Activated CD8-positive, alpha-beta memory T cell treated with anti-CD3 and anti-CD28 coated beads, Interleukin-2, amount 50 U/mL, for 24 hours (primary cell): ENCODE data around the gene ASTN2.

Experiments
- DNase-seq: peaks from one replicate; pipeline ENCODE4 v3.0.0-alpha.2; 2020; ENCODE audit errors: extremely low read depth

Gene ASTN2

DNA sequence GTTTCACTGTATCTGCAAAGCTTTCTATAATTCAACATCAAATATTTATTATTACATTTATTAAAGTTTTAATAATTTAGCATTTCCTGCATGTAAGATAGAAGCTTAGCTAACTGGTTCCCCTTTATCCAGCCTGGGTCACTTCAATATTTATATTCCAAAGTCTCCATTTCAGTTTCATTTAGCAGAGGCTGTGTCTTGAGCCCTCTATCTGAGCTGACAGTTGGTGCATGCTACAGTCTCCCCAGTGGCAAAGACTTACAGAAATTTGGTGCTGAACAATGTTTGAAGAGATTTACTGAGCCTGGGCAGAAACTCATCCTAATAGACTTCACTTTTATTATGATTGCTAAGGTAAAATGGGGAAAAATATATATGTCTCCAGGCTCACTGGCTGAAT, 448.7 kb downstream of the ASTN2 start:
- no peak for DNase-seq

DNA sequence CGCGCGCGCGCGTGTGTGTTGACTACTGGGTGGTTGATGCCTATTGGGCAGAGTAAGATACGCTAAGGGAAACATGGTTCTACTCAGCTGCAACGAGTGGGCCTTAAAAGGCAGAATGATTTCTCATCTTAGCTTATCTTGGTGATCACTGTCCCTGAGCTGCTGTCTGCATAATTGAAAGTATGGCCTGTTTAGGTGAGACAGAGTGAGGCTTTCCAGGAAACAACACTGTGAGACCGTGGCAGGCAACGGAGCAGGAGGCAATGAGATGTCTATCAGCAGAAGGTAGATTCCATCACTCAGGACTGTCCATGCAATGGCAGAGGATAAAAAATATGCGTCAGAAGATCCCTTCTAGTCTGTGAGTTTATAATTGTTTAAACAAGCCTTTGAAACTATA, 450.6 kb downstream of the ASTN2 start:
- DNase-seq, result no peak

DNA sequence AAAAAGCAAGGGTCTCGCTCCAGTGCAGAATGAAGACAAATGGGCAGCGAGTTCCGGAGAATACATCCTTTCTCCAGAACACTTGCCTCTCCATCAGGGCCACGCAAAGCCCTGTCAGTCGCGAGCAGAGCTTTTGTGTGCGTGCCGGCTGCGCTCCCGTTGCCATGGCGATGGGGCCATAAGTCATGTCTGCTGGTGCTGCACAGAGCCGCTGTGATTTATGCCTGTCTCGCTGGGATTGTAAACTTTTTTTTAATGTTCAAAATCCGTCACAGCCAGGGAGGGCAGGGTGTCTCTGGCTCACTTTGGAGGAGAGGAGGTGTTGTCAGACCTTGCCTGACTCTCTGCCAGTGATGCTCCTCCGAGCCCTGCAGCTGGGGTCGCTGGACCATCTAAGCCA, 455.0 kb downstream of the ASTN2 start:
- no peak for DNase-seq

DNA sequence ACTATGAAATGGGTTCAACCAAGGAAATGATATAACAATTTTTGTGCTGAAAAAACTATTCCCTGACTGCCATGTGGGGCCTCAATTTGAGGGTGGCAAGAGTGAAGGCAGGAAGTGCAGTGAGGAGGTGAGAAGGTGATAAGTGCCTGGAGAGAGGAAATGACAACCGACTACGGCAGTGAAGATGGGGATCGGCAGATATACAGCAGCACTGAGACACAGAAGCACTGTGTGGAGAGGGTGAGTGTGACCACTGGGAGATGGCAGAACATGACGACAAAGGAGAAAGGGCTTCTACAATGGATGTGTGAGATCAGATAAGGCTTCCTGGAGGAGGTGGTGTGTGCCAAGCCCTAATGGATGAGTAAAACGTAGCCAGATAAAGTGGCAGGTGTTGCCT, 456.0 kb downstream of the ASTN2 start:
- no peak for DNase-seq

DNA sequence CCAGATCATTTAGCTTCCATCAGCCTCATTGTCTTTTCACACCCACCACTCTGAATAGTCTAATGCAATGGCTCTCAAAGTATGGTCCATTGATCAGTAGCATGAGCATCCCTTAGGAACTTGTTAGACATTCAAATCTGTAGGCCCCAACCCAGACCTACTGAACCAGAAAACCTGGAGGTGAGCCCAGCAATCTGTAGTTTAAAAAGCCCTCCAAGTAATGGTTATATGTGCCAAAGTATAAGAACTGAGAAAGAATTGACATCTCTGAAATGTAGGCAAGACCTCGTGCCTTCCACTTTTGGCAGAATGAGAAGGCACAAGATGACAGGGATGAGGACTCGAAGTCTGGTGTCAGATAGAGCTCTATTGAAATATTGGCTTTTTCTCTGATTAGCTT, 460.1 kb downstream of the ASTN2 start:
- no peak for DNase-seq

DNA sequence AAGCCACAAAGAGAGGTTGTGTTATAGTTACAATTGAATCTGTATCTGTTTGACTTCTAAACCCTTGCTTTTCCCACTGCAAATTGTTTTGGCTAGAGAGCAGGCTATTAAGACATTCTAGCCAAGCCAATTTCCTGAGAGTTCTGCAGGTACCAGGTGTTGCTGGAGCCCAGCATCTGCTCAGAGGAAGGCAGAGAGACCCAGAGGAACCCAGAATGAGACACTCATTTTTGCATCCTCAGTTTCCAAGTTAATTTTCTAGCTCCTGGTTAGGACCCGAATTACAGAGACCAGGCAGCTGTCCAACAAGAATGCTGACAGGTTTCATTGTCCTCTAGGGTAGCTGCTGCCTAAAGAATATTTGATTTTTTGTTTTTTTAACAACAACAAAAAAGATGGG, 461.6 kb downstream of the ASTN2 start:
- no peak for DNase-seq

DNA sequence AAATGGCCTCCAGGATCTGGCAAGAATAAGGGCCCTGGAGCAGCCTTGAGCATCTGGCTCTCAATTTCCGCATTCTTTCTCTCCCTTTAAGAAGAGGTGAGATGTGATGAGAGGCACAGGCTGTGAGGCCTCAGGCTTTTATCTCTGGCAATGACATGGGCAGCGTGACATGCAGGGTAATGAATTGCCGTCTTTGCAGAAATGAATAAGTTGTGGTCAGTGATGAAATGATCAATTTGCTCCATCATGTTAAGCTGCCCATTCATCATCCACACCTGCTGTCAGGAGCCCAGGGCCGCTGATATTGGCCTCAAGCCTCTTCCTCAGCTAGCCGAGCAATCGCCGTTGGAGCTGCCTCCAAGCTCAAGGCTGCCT, 462.4 kb downstream of the ASTN2 start:
- DNase-seq, result no peak

DNA sequence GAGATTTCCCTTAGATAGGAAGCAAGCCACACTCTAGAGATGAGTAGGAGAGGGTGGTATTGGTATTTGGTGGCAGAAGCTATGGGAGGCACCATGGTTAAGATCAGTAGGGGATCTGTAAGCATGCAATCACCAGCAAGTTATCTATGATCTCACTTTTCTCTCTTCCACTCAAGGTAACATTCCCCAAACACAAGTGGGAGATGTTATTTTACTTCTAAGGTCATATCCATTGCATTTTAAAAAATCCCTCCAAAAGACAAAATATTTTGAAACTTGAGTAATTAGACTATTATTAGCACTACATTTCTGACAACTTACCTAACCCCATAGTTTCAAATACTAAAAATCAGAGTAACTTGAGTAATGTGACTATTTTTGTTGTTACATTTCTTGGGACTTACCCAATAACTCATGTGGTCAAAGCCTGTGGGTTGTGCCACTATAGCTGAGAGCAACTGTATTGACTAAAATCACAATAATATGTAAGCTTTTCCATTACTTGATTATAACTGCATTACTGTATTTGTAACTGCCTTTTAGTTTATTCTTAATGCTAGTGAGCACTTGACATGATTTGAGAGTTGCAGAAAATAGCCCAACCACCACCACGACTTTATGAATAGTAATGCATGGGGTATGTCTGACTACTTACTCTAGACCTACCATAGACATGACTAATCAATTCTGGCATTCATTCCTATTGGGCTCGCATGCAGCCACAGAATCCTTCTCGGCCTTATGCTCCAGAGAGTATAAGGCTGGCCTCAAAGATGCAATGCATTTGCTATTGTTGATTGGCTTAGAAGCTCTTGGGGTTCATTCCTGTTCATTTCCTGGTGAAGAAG, 463.0 kb downstream of the ASTN2 start:
- no peak for DNase-seq

DNA sequence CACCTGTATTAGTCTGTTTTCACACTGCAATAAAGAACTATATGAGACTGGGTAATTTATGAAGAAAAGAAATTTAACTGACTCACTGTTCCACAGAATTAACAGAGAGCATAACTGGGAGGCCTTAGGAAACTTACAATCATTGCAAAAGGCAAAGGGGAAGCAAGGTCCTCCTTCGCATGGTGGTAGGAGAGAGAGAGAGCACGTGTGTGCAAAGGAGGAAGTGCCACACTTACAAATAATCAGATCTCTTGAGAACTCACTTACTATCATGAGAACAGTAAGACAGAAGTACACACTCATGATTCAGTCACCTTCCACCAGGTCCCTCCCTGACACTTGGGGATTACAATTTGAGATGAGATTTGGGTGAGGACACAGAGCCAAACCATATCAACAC, 469.0 kb downstream of the ASTN2 start:
- DNase-seq, result no peak

DNA sequence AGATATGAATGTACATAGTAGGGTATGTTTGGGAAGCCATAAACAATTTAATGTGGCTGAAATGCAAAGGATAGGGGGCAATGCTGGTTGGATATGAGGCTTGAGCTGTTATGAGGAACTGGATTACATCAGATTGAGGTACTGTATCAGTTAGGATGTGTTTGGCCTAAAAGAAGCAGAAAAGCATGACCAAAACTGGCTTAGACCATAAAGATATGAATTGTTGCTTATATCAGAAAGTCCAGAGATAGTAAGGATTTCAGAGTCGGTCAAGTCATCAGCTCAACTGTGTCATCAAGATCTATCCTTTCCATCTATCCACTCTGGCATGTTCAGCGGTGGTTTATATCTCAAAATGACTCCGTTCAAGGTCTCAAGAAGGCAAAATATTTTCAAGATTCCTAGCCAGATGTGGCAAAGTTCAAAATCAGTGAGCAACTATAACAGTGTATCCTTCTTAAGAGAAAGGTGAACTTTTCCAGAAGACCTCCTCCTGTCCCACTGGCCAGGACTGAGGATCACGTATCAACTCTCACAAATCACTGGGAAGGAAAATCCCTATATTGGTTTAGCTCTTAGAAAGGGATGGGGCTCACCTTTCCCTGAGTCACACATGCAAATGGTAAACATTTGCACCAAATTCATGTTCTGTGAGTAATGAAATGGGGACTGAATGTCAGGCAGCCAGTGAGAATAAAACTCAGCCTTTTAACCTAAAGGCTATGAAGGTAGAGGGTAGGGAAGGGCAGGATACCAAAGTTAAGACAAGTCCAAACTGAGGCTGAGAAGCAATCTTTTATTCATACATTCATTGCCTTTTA, 469.9 kb downstream of the ASTN2 start:
- DNase-seq, result no peak

DNA sequence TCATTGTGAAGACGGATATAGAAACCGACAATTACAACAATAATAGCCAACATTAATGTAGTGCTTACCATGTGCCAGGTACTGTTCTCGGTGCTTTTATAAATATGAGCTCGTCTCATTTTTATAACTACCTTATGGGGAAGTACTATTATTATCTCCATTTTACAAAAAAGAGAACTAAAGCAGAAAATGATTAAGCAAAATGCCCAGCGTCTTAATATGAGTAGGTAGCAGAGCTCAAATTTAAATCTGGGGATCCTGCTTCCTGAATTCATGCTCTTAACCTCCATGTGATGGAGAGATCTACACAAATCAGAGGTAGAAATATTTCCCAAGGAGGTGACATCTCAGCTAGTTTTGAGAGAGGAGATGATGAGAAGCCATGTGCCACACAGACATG, 470.9 kb downstream of the ASTN2 start:
- DNase-seq, result no peak

DNA sequence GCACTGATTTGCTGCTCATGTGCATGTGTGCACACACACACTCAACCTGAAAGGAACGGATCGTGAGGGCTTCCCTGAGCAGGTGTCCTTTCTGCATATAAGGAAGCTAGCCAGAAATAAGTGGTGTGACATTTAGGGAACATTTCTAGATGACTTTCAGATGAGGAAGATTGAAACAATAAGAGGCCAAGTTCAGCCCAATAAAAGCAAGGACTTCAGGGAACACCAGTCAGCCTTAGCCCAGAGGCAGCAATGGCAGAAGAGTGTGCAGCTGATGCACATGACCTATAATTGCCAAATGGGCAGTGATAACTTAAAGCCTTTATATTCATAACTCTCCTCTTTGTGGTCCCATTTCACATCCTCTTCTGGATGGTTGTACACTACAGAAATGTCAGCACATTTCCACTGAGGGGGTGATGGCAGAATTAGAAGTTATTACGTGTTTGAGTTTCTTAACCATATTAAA, 472.2 kb downstream of the ASTN2 start:
- DNase-seq, result no peak

DNA sequence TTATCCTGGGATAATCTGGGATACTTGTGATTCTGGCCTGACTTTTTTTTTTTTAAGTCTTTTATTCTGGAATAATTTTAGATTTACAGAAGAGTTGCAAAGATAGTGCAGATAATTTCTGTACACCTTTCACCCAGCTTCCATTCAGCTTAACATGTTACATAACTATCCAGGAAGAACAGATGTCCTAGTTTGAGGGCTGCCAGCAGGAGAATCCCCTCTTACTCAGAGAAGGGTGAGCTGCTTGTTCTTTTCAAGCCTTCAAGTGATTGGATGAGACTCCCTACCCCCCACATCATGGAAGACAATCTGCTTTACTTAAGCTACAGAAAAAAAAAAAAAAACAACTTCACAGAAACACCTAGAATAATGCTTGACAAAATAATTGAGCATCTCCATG, 473.6 kb downstream of the ASTN2 start:
- DNase-seq, result no peak

DNA sequence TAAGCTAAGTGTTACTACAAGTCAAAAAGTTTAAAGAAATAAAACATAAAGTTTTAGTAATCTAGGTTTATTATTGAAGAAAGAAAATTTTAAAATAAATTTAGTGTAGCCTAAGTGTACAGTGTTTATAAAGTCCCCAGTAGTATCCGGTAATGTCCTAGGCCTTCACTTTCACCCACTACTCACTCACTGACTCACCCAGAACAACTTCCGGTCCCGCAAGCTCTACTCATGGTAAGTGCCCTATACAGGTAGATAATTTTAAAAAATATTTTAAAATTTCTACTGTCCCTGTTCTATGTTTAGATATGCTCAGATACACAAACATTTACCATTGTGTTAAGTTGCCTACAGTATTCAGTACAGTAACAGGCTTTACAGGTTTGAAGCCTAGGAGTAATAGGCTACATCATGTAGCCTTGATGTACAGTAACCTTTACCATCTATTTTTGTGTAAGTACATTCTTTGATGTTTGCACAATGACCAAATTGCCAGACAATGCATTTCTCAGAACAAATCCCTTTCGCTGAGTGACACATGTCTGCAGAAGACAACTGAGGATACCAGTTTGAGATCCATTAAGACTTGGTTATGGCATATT, 474.1 kb downstream of the ASTN2 start:
- DNase-seq, result no peak

DNA sequence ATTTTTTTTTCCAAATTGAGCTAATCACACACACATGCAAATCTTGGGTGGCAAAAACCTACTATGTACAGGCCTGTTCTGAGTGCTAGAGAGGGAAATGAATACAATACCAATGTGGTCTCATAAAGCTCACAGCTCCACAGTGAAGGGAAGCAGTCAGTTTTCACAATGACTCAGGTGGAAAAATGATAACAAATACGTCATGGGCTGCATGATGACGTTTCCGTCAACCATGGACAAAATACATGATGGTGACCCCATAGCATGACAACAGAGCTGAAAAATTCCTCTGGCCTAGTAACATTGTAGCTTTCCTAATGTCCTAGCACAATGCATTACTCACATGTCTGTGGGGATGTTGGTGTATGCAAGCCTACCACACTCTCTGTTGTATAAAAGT, 475.2 kb downstream of the ASTN2 start:
- DNase-seq, result no peak

DNA sequence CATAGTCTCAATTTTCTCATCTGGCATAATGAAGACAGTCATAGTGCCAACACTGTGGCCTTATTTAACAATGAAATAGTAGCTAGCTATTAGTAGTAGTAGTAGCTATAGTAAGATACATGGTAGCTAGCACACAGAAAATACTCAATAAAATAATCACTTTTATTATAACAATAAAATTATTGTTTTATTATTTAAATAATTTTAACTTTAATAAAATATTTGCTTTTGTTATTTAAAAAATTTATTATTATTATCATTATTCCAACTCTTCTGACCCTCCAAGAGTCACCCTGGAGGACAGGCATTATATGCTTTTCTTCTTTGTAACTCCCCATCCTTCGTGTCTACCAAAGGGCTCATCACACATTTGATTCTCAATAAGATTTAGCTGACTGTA, 475.7 kb downstream of the ASTN2 start:
- DNase-seq, result no peak

DNA sequence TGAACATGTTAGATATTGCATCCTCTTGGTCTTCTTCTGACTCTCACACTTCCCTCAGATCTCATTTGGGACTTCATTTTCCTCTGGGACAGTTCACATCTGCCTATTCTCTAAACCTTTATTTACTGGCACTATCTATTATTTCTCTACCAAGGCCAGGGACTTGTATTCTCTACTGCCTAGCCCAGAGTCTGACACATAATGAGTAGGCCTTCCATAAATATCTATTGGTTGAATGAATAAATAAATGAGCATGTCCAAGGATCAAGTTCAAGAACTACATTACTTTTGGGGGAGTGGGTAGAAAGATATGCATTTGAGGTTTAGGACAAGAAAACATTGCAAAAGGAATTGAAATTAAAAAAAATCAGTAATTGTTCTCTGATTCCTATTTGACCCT, 477.5 kb downstream of the ASTN2 start:
- no peak for DNase-seq

DNA sequence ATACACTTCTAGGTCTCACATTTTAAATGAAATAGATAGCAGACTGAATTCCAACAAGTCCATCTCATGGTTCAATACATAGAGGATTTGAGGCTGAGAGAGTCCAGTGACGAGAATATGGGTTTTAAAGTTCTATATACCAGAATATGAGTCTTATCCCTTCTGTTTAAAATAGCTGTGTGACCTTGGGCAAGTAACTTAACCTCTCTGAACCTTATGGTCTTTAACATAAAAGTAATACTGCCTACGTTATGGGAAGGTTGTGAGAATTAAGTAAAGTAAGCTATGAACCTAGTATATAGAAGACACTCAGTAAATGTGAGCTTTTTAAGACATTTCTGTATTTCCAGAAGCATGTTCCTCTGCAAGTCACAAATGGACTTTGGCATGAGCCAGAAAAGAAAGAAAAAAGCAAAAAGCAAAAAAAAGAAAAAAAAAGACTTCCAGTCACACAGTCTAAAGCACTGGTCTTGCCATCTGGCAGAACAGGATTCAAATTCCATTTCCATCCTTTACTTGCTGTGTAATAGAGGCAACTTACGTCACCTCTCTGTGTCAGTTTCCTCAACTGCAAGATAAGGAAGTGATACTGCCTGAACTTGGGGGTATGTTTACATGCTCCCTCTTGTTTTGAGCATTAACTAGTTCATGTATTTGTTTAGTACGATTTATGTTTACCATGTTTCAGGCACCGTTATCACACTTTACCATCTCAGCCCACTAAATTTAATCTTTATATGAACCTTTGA, 479.5 kb downstream of the ASTN2 start:
- DNase-seq, result no peak

DNA sequence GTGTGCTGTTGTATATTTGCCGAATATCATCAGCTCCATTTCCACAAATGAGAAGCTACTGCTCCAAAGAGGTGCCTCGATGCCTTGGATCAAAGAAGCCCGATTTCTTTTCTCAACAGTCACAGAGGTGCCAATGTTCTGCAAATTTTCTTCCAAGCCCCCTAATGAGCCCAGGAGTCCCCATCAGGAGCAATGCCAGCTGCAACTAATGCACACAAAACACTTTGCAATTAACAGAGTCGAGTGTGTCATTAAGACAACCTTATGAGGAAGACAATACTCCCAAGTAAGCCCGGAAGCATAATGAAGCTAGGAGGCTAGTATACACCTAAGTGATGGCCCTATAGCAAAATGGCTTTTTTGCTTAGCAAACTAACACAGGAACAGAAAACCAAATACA, 480.7 kb downstream of the ASTN2 start:
- DNase-seq, result no peak

DNA sequence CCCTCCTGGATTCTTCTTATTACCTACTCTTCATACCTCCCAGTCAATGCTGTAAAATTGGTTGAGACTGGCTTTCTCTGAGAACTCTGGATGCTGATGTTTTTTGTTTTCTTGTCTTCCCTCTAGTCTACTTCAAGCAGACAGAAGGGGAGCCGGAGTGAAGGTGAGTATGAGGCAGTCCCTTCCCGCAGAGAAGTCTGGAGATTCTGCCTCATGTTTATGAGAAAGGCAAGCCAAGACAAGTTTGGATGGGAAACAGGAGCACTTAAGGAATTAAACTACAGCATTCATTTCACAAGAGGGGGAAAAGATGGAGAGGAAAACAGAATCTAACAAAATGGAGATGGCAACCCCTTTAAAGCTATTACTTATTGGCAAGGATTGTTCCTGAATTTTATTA, 481.6 kb downstream of the ASTN2 start:
- DNase-seq, result no peak

DNA sequence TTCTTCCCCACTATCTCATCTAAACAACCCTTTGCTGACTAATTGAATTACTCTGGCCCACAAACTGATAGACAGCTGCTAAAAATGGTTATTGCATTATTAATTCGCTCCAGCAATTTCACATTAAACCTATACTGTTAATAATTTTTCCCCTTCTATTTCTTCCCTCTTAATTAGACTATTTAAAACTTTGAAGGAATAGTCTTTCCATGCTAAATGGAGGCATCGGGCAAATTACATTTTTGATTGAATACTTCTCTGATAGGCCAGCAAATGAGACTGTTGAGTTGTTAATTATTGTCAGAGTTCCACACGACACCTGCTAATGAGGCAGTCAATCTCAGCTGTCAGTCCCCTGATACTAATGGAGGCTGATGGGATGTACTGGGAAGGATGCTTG, 485.2 kb downstream of the ASTN2 start:
- no peak for DNase-seq

DNA sequence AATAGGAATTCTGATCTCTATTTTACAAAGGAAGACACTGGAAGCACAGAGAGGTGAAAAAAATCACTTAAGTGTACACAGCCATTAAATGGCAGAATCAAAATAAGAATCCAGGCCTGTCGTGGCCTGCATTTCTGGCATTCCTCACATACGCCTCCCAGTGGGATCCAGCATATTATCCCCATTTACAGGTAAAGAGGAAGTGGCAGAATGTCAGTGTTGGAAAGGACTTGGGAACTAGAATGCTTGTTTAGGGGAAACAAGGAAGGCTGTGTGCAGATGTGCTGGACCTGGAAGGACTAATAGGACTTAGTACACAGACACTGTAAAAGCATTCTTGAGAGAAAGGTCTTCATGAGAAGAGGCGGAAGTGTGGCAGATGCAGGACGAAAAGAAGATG, 486.0 kb downstream of the ASTN2 start:
- no peak for DNase-seq
